ENCODE data around the gene TSHZ1.
"Not testable (repeated sequence)": the region's sequence is repeated elsewhere in the genome, so short reads cannot be mapped to it uniquely, and the experiment has no call there.

TSHZ1 gene

GRCh38 chr18:75290737-75291358 lies 80.3 kb downstream of the TSHZ1 start:
- DNase-seq (ENCODE audit: extremely low read depth in 1 of 2, low read depth in 1 of 2): no peak

GRCh38 chr18:75291460-75291859 lies 80.9 kb downstream of the TSHZ1 start:
- no peak for DNase-seq (ENCODE audit: extremely low read depth in 1 of 2, low read depth in 1 of 2)

- no peak for DNase-seq (ENCODE audit: extremely low read depth in 1 of 2, low read depth in 1 of 2)
These were observed 83.0 kb downstream of the TSHZ1 start for GRCh38 chr18:75293591-75293990.

- no peak for DNase-seq (ENCODE audit: extremely low read depth in 1 of 2, low read depth in 1 of 2)
These were observed 87.1 kb downstream of the TSHZ1 start for GRCh38 chr18:75297731-75298130.

GRCh38 chr18:75304678-75305557 lies 94.3 kb downstream of the TSHZ1 start:
- no peak for DNase-seq (ENCODE audit: extremely low read depth in 1 of 2, low read depth in 1 of 2)

GRCh38 chr18:75305984-75306383 lies 95.4 kb downstream of the TSHZ1 start:
- no peak for DNase-seq (ENCODE audit: extremely low read depth in 1 of 2, low read depth in 1 of 2)

GRCh38 chr18:75307530-75307929 lies 96.9 kb downstream of the TSHZ1 start:
- no peak for DNase-seq (ENCODE audit: extremely low read depth in 1 of 2, low read depth in 1 of 2)

- DNase-seq (ENCODE audit: extremely low read depth in 1 of 2, low read depth in 1 of 2): no peak
These were observed 99.0 kb downstream of the TSHZ1 start for GRCh38 chr18:75309564-75309963.

- no peak for DNase-seq (ENCODE audit: extremely low read depth in 1 of 2, low read depth in 1 of 2)
These were observed 103.5 kb downstream of the TSHZ1 start for GRCh38 chr18:75314117-75314516.

- DNase-seq (ENCODE audit: extremely low read depth in 1 of 2, low read depth in 1 of 2): no peak
These were observed 104.0 kb downstream of the TSHZ1 start for GRCh38 chr18:75314606-75315005.

- no peak for DNase-seq (ENCODE audit: extremely low read depth in 1 of 2, low read depth in 1 of 2)
These were observed 105.6 kb downstream of the TSHZ1 start for GRCh38 chr18:75316223-75316622.

GRCh38 chr18:75316826-75317225 lies 106.2 kb downstream of the TSHZ1 start:
- no peak for DNase-seq (ENCODE audit: extremely low read depth in 1 of 2, low read depth in 1 of 2)

- DNase-seq (ENCODE audit: extremely low read depth in 1 of 2, low read depth in 1 of 2): no peak
These were observed 106.7 kb downstream of the TSHZ1 start for GRCh38 chr18:75317300-75317699.

GRCh38 chr18:75317703-75318102 lies 107.1 kb downstream of the TSHZ1 start:
- DNase-seq (ENCODE audit: extremely low read depth in 1 of 2, low read depth in 1 of 2): no peak

- DNase-seq (ENCODE audit: extremely low read depth in 1 of 2, low read depth in 1 of 2): no peak
These were observed 109.3 kb downstream of the TSHZ1 start for GRCh38 chr18:75319905-75320304.

- DNase-seq (ENCODE audit: extremely low read depth in 1 of 2, low read depth in 1 of 2): no peak
These were observed 109.9 kb downstream of the TSHZ1 start for GRCh38 chr18:75320506-75320905.

- no peak for DNase-seq (ENCODE audit: extremely low read depth in 1 of 2, low read depth in 1 of 2)
These were observed 110.8 kb downstream of the TSHZ1 start for GRCh38 chr18:75321431-75321830.

- no peak for DNase-seq (ENCODE audit: extremely low read depth in 1 of 2, low read depth in 1 of 2)
These were observed 111.6 kb downstream of the TSHZ1 start for GRCh38 chr18:75322206-75322605.

- no peak for DNase-seq (ENCODE audit: extremely low read depth in 1 of 2, low read depth in 1 of 2)
These were observed 113.4 kb downstream of the TSHZ1 start for GRCh38 chr18:75323821-75324585.

GRCh38 chr18:75324686-75325257 lies 114.2 kb downstream of the TSHZ1 start:
- no peak for DNase-seq (ENCODE audit: extremely low read depth in 1 of 2, low read depth in 1 of 2)

- DNase-seq (ENCODE audit: extremely low read depth in 1 of 2, low read depth in 1 of 2): not testable (repeated sequence)
These were observed 119.2 kb downstream of the TSHZ1 start for GRCh38 chr18:75329753-75330152.

Measured in activated CD8-positive, alpha-beta memory T cell treated with anti-CD3 and anti-CD28 coated beads for 1 hour (primary cell).